Type B pancreatic cell (in vitro differentiated cells): ENCODE measurements around the gene FOXM1. TPM values are rescaled to one million over a fixed set of nuclear protein-coding genes. Genes with fewer than 3 reads are reported as not detected.

Source experiments
- DNase-seq: peaks from one replicate; pipeline ENCODE4 v3.0.0; 2021; ENCODE audit warnings: mixed read lengths; ENCODE audit not compliant: unreplicated experiment; ENCODE audit errors: extremely low spot score
- H3K27ac Mint-ChIP-seq: 2 replicates; pipeline ENCODE4 v1.8.0; 2021; ENCODE audit warnings: mild to moderate bottlenecking, mixed read lengths
- H3K27me3 Mint-ChIP-seq: 2 replicates; pipeline ENCODE4 v1.8.0; 2021; ENCODE audit warnings: mixed read lengths
- H3K36me3 Mint-ChIP-seq: 2 replicates; pipeline ENCODE4 v1.8.0; 2021; ENCODE audit warnings: mixed read lengths
- H3K4me1 Mint-ChIP-seq: one replicate; pipeline ENCODE4 v1.8.0; 2021; ENCODE audit warnings: mixed read lengths; ENCODE audit not compliant: unreplicated experiment
- H3K4me3 Mint-ChIP-seq: 2 replicates; pipeline ENCODE4 v1.8.0; 2021; ENCODE audit warnings: mild to moderate bottlenecking, mixed read lengths
- H3K9me3 Mint-ChIP-seq: 2 replicates; pipeline ENCODE4 v1.8.0; 2021; ENCODE audit warnings: mixed read lengths
- total RNA-seq: library from RNA; stranded (reverse); gene quantifications from 2 replicates; pipeline ENCODE4 v1.2.1, GENCODE V29; 2021; ENCODE audit warnings: low replicate concordance
- TF ChIP-seq, protein P1 (sequence below): fragments of 200-600 bp; sonication (generic); conservative IDR thresholded peaks from 2 replicates; pipeline ENCODE4 v1.5.0; 2021; ENCODE audit warnings: antibody characterized with exemption, mild to moderate bottlenecking

Gene FOXM1
- total RNA-seq, 1 donor from 2014 or later = 68.6 TPM

- DNase-seq = no peak
- no peaks in the 10 kb centered on the region for H3K4me1 Mint-ChIP-seq
- no peaks in the 10 kb centered on the region for H3K9me3 Mint-ChIP-seq
- H3K27ac Mint-ChIP-seq = no peak overlapping the region
- H3K36me3 Mint-ChIP-seq = peaks cover 56% of the 10 kb centered on the region
- TF ChIP-seq, protein P1, sequence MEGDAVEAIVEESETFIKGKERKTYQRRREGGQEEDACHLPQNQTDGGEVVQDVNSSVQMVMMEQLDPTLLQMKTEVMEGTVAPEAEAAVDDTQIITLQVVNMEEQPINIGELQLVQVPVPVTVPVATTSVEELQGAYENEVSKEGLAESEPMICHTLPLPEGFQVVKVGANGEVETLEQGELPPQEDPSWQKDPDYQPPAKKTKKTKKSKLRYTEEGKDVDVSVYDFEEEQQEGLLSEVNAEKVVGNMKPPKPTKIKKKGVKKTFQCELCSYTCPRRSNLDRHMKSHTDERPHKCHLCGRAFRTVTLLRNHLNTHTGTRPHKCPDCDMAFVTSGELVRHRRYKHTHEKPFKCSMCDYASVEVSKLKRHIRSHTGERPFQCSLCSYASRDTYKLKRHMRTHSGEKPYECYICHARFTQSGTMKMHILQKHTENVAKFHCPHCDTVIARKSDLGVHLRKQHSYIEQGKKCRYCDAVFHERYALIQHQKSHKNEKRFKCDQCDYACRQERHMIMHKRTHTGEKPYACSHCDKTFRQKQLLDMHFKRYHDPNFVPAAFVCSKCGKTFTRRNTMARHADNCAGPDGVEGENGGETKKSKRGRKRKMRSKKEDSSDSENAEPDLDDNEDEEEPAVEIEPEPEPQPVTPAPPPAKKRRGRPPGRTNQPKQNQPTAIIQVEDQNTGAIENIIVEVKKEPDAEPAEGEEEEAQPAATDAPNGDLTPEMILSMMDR = no peak
- no peak overlapping the region for H3K4me3 Mint-ChIP-seq
- H3K27me3 Mint-ChIP-seq = no peaks in the 10 kb centered on the region
Measured at GRCh38 chr12:2820432-2820831, 56.5 kb downstream of the FOXM1 start.

GRCh38 chr12:2819810-2820209 is 57.2 kb downstream of the FOXM1 start:
- DNase-seq = no peak
- Mint-ChIP-seq H3K4me1 (no peaks in the 10 kb centered on the region), H3K27me3 (no peaks in the 10 kb centered on the region), H3K36me3 (peaks cover 55% of the 10 kb centered on the region), H3K9me3 (no peaks in the 10 kb centered on the region), H3K4me3 (no peak overlapping the region), H3K27ac (no peak overlapping the region)
- TF ChIP-seq, protein P1 = no peak

DNA sequence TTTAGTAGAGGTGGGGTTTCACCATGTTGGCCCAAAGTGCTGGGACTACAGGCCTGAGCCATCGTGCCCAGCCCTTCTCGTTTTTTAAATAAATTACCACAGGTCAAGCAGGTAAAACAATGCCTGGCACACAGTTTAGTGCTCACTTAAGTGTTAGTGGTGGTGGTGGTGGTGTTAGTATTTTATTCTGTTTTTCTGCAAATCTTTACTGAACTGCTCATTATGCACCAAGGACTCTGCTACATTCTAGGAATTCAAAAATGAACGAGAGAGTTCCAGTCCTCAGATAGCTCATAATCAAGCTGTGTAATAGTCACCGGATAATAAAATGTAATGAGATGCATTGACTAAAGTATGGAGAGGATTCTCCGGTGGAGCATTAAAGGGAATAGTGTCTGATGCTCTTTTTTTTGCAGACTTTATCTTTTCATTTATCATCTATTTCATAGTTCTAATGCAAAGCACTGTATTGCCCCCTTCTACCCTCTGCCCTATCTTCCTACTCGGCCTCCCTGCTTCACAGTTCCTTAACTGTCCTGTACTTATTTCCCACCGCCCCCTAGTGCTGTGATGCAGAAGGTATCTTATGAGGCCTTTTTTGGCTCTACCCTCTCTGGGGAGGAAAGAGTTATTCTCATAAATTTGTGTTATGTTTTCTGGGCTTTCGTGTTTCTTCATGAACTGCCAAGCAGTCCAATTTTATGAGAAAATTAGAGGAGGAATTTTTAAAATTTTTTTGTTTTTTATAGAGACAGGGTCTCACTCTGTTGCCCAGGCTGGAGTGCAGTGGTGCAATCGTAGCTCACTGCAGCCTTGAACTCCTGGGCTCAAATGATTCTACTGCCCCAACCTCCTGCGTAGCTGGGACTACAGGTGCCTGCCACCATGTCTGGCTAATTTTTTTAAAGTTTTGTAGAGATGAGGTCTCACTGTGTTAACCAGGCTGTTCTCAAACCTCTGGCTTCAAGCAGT is 63.5 kb downstream of the FOXM1 start:
- H3K9me3 Mint-ChIP-seq = no peaks in the 10 kb centered on the region
- DNase-seq = no peak
- peaks cover 4% of the 10 kb centered on the region for H3K4me1 Mint-ChIP-seq
- peak overlapping the region; percentile 100 for H3K27ac Mint-ChIP-seq
- TF ChIP-seq, protein P1 = peak; percentile 81
- peak overlapping the region; percentile 100 for H3K4me3 Mint-ChIP-seq
- H3K36me3 Mint-ChIP-seq = peaks cover 20% of the 10 kb centered on the region
- H3K27me3 Mint-ChIP-seq = peaks cover 3% of the 10 kb centered on the region

DNA sequence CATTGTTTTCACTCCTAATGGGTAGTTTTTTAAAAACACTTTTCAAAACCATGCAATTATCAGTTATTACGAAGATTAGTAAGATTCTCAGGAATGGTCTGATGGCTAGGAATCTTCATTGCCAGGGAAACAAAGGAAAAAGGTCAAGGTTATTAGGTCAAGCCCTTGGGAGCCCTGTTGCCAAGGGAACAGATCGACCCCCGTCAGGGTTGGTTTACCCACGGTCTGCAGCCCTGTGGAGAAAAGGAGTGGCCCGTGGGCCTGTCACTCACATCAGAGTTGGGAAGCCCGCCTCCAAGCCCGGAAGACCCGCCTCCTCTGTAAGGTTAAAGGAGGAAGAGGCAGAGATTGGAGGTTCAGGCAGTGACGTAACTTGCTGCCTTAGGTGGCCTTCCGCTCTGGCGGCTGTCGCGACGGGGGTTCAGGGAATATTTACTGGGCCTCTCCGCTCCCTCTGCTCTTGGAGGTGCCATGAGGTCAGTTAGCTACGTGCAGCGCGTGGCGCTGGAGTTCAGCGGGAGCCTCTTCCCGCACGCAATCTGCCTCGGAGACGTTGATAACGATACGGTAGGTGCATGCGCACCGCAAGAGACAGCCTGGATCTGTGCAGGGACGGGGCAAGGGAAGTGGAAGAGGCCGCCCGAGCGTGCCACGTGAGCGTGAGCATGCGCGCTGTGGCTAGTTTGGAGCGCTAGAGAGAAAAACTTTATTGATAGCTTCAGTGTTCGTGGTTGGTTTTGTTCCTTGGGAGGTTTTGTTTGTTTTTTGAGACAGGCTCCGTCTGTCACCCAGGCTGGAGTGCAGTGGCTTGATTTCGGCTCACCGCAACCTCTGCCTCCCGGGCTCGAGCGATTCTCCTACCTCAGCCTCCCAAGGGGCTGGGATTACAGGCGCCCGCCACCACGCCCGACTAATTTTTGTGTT is 64.4 kb downstream of the FOXM1 start, which contains the start of gene ITFG2:
TSS of gene ITFG2 (plus strand) at position 379 of the 924 bp plus-strand sequence. CDS start at position 472, 93 bp downstream.
- Mint-ChIP-seq H3K4me3 (peak within 1 kb of the TSS; percentile 100), H3K36me3 (peaks cover 12% of the 10 kb centered on the region), H3K4me1 (peaks cover 4% of the 10 kb centered on the region), H3K27ac (peak within 1 kb of the TSS; percentile 100), H3K27me3 (peaks cover 3% of the 10 kb centered on the region), H3K9me3 (peaks cover 1% of the 10 kb centered on the region)
- TF ChIP-seq, protein P1 = no peak
- DNase-seq = peak; percentile 93

DNA sequence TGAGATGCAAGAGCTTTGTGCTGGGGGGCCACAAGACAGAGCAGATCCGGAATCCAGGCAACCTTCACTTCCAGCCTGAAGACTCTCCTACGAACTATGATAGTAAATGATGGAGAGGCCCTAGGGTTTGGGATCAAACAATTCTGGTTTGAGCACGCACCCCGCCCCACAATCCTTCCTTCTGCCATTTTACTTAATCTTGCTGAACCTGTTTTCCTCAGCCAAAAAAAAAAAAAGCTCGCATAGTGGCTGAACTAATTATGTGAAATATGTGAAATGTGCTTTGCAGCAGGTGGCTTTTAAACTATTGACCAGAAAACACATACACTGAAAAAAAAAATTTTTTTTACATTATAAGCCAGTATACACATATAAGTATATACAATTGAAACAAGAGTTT is 65.2 kb downstream of the FOXM1 start:
- Mint-ChIP-seq H3K9me3 (peaks cover 5% of the 10 kb centered on the region), H3K27ac (peak overlapping the region; percentile 100), H3K36me3 (peaks cover 17% of the 10 kb centered on the region), H3K4me1 (peaks cover 4% of the 10 kb centered on the region), H3K4me3 (peak overlapping the region; percentile 100), H3K27me3 (peaks cover 3% of the 10 kb centered on the region)
- TF ChIP-seq, protein P1 = no peak
- DNase-seq = no peak
